ENCODE data around the gene P2RX5.

Gene P2RX5

GRCh38 chr17:3681565-3681964 is 14.4 kb downstream of the P2RX5 start:
- DNase-seq (ENCODE audit: low spot score), result no peak

GRCh38 chr17:3681057-3681456 is 14.9 kb downstream of the P2RX5 start:
- no peak for DNase-seq (ENCODE audit: low spot score)

GRCh38 chr17:3679531-3680126 is 16.3 kb downstream of the P2RX5 start:
- no peak for DNase-seq (ENCODE audit: low spot score)

- no peak for DNase-seq (ENCODE audit: low spot score)
Measured at GRCh38 chr17:3678821-3679530, 17.0 kb downstream of the P2RX5 start.

GRCh38 chr17:3678095-3678820 is 17.7 kb downstream of the P2RX5 start:
- DNase-seq (ENCODE audit: low spot score), result no peak

GRCh38 chr17:3675886-3676285 is 20.1 kb downstream of the P2RX5 start:
- DNase-seq (ENCODE audit: low spot score), result no peak

GRCh38 chr17:3672571-3672970 is 23.4 kb downstream of the P2RX5 start:
- no peak for DNase-seq (ENCODE audit: low spot score)

GRCh38 chr17:3669548-3669947 is 26.4 kb downstream of the P2RX5 start:
- no peak for DNase-seq (ENCODE audit: low spot score)

GRCh38 chr17:3669085-3669347 is 26.9 kb downstream of the P2RX5 start:
- no peak for DNase-seq (ENCODE audit: low spot score)

- peak; percentile 98 for DNase-seq (ENCODE audit: low spot score)
Measured at GRCh38 chr17:3668279-3669084, 27.5 kb downstream of the P2RX5 start, which contains the start of the genes EMC6 and TAX1BP3. EMC6 (plus strand) TSS chr17:3668812; CDS start chr17:3669147, 335 bp downstream. TAX1BP3 (minus strand) TSS chr17:3668578; CDS start chr17:3668526, 52 bp downstream.

GRCh38 chr17:3667366-3668278 is 28.3 kb downstream of the P2RX5 start:
- no peak for DNase-seq (ENCODE audit: low spot score)

GRCh38 chr17:3666516-3666915 is 29.4 kb downstream of the P2RX5 start:
- DNase-seq (ENCODE audit: low spot score), result no peak

- no peak for DNase-seq (ENCODE audit: low spot score)
Measured at GRCh38 chr17:3665834-3666233, 30.1 kb downstream of the P2RX5 start.

GRCh38 chr17:3663102-3664011 is 32.6 kb downstream of the P2RX5 start:
- no peak for DNase-seq (ENCODE audit: low spot score)

GRCh38 chr17:3660311-3660891 is 35.6 kb downstream of the P2RX5 start:
- DNase-seq (ENCODE audit: low spot score), result no peak

GRCh38 chr17:3659541-3660111 is 36.3 kb downstream of the P2RX5 start:
- DNase-seq (ENCODE audit: low spot score), result no peak

- DNase-seq (ENCODE audit: low spot score), result no peak
Measured at GRCh38 chr17:3658784-3659449, 37.0 kb downstream of the P2RX5 start.

- no peak for DNase-seq (ENCODE audit: low spot score)
Measured at GRCh38 chr17:3657874-3658783, 37.8 kb downstream of the P2RX5 start.
